ENCODE measurements around the gene PRRG1. TPM values are rescaled to one million over a fixed set of nuclear protein-coding genes. Genes with fewer than 3 reads are reported as not detected.

PRRG1 gene
- total RNA-seq, 4 donors from 2014 or later, result 10.9 to 21.8 (median 18.2) TPM

DNA sequence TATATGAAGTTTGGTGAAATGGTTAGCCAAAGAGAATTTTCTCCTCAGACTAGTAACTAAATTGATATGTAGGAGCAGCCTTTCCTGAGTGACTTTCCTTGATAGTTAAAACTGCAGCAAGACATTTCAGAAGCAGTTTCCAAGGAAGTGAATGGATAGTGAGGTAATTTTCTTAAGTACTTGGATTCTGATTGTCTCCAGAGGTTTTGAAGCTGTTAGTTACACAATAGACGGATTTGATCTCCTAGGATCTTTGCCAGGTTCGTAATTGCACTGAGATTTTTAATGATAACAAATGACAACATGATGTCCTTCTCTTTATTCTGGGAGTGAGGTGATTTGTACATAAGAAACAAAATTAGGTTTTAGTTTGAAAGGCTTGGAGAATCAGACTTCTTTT is 29.2 kb downstream of the PRRG1 start:
- ATAC-seq (ENCODE audit: low FRiP score) (no peak), DNase-seq (ENCODE audit: low spot score) (no peak)
- TF ChIP-seq, protein P1, sequence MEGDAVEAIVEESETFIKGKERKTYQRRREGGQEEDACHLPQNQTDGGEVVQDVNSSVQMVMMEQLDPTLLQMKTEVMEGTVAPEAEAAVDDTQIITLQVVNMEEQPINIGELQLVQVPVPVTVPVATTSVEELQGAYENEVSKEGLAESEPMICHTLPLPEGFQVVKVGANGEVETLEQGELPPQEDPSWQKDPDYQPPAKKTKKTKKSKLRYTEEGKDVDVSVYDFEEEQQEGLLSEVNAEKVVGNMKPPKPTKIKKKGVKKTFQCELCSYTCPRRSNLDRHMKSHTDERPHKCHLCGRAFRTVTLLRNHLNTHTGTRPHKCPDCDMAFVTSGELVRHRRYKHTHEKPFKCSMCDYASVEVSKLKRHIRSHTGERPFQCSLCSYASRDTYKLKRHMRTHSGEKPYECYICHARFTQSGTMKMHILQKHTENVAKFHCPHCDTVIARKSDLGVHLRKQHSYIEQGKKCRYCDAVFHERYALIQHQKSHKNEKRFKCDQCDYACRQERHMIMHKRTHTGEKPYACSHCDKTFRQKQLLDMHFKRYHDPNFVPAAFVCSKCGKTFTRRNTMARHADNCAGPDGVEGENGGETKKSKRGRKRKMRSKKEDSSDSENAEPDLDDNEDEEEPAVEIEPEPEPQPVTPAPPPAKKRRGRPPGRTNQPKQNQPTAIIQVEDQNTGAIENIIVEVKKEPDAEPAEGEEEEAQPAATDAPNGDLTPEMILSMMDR (IDR thresholded peaks at IDR 0.05), result no peak

DNA sequence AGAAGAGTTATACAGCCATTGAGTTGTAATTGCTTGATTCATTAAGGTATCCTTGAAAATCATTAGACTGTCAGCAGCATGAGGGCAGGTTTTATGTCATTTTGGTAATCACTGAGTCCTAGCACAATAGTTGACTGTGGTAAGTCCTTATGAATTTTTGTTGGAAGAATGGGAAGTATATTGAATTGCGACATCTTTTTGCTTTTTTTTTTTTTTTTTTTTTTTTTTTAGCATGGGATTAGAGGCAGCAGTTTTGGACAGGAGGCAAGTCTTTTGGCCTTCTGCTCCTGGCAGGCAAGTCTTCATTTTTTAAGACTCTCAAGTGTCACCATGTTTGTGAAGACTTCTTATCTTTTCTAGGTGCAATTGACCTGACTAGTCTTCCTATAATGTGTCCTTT is 29.7 kb downstream of the PRRG1 start:
- TF ChIP-seq, protein P1 (IDR thresholded peaks at IDR 0.05), result no peak
- ATAC-seq (ENCODE audit: low FRiP score), result no peak
- no peak for DNase-seq (ENCODE audit: low spot score)

DNA sequence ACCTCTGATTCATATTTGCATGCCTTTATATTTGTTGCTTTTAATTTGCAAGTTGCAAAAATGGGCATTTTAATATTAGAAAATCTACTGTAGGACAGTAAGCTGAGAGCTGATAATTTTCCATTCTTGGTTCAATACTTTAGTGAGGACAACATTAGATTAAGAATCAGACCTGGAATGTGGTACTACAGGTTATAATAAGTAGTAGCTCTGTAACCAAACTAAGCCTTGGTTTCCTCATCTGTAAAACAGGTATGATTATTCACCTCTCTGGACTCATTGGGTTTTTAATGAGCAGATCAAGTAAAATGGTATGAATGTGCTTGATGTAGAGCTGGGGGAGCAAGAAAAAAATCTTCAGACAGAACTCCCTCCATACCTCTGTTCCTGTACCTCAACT is 31.1 kb downstream of the PRRG1 start:
- TF ChIP-seq, protein P1 (IDR thresholded peaks at IDR 0.05), result no peak
- DNase-seq (ENCODE audit: low spot score), result no peak
- no peak for ATAC-seq (ENCODE audit: low FRiP score)

DNA sequence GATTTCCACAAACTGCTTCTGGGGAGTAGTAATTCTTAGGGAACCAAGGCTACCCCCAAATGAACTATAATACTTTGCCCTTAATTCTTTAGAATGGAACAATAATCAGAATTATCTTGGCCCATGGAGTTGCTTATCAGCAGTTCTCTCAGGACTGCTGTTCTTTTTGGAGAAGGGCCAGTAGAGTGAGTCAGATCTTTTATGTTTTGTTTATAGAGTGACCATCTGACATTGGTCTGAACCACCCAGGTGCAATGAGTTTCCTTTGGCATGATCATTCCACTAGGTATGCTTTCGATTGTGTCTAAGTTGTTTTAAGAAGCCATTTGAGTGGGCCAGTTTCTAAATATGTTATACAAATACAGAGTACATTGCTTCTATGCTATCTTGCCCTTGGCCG is 31.8 kb downstream of the PRRG1 start:
- ATAC-seq (ENCODE audit: low FRiP score) (no peak), DNase-seq (ENCODE audit: low spot score) (no peak)
- TF ChIP-seq, protein P1 (IDR thresholded peaks at IDR 0.05), result no peak

DNA sequence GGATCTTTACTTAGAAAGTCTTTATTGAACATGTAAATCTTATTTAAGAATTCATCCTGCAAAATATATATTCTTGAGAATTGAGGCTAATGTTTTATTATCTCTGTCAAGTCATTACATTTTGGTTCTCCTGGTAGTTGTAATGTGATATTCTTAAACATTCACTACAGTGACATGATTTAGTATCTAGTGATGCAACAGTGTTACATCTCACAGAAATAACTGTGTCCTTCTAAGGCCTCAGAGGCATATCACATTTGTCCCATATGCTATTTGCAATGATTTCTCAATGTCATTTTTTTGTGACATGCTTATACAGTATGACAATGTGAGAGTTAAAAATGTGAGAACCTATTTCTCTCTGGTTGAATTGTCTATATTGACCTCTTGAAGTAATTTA is 34.1 kb downstream of the PRRG1 start:
- ATAC-seq (ENCODE audit: low FRiP score) (no peak), DNase-seq (ENCODE audit: low spot score) (no peak)
- TF ChIP-seq, protein P1 (IDR thresholded peaks at IDR 0.05), result no peak

DNA sequence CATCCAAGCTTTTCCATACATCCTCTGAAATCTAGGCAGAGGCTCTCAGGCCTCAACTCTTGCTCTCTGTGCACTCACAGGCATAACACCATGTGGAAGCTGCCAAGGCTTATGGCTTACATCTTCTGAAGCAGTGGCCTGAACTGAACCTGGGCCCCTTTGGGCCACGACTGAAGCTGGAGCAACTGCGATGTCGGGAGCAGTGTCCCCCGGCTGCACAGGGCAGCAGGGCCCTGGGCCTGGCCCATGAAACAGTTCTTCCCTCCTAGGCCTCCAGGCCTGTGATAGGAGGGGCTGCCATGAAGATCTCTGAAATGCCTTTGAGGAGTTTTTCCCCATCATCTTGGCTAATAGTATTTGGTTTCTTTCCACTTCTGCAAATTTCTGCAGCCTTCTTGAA is 39.2 kb downstream of the PRRG1 start:
- ATAC-seq (ENCODE audit: low FRiP score), result no peak
- no peak for DNase-seq (ENCODE audit: low spot score)
- TF ChIP-seq, protein P1 (IDR thresholded peaks at IDR 0.05), result no peak

DNA sequence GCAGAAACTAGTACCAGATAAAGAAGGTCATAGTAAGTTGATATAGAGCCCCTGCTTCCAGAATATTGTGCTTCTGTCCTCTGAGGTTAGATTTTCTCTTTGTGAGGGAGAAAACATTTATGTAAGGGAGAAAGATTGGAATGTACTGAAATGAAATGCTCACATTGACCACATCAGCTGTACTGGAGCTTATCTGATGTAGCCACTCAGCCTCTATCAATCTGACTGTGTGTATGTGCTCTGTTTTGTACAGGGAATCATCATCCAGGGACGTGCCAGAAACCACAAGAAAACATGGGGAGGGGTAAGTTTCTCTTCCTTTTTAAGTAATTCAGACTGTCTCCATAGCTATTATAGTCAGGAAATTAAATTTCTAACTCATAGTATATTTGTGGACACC is 56.8 kb downstream of the PRRG1 start:
- ATAC-seq (ENCODE audit: low FRiP score) (no peak), DNase-seq (ENCODE audit: low spot score) (no peak)
- TF ChIP-seq, protein P1 (IDR thresholded peaks at IDR 0.05), result no peak

All from omental fat pad (tissue), 4 donors.